GM23338 (cell line): ENCODE results near the gene FBXW2. TPM values are rescaled to one million over a fixed set of nuclear protein-coding genes. Genes with fewer than 3 reads are reported as not detected.

Experiments
- ATAC-seq: fragments of 200-7000 bp; cut with Tn5 transposase; 3 replicates; pipeline ENCODE4 v1.9.1; 2020
- DNase-seq: peaks from one replicate; pipeline ENCODE4 v3.0.0-alpha.2; 2015; ENCODE audit warnings: low spot score
- H2AFZ ChIP-seq: fragments of 200-600 bp; sonication (generic); 2 replicates; pipeline ENCODE4 v1.8.0; 2016; ENCODE audit warnings: antibody characterized with exemption, mild to moderate bottlenecking, moderate library complexity
- H3F3A ChIP-seq: fragments of 200-600 bp; sonication (generic); replicated peaks from 2 replicates; pipeline ENCODE4 v1.8.0; 2017; ENCODE audit warnings: antibody characterized with exemption, mixed run types, low read depth
- H3K27ac ChIP-seq: fragments of 200-600 bp; sonication (generic); 2 replicates; pipeline ENCODE4 v1.6.1; 2016; ENCODE audit warnings: low read depth
- H3K27me3 ChIP-seq: fragments of 200-600 bp; sonication (generic); 2 replicates; pipeline ENCODE4 v1.8.0; 2016; ENCODE audit warnings: mild to moderate bottlenecking, mixed run types, moderate library complexity; ENCODE audit not compliant: insufficient read depth
- H3K36me3 ChIP-seq: fragments of 200-600 bp; sonication (generic); 2 replicates; pipeline ENCODE4 v1.8.0; 2016; ENCODE audit warnings: mild to moderate bottlenecking; ENCODE audit not compliant: insufficient read depth
- H3K4me1 ChIP-seq: fragments of 200-600 bp; sonication (generic); 2 replicates; pipeline ENCODE4 v1.8.0; 2016; ENCODE audit warnings: mild to moderate bottlenecking, moderate library complexity; ENCODE audit not compliant: insufficient read depth
- H3K4me2 ChIP-seq: fragments of 200-600 bp; sonication (generic); 2 replicates; pipeline ENCODE4 v1.7.1; 2017; ENCODE audit warnings: mixed run types
- H3K4me3 ChIP-seq: fragments of 200-600 bp; sonication (generic); 2 replicates; pipeline ENCODE4 v1.6.1; 2016; ENCODE audit warnings: mixed run types
- H3K79me2 ChIP-seq: fragments of 200-600 bp; sonication (generic); replicated peaks from 2 replicates; pipeline ENCODE4 v1.8.0; 2017; ENCODE audit warnings: mild to moderate bottlenecking; ENCODE audit not compliant: insufficient read depth
- H3K9me2 ChIP-seq: fragments of 200-600 bp; sonication (generic); 2 replicates; pipeline ENCODE4 v1.8.0; 2017; ENCODE audit not compliant: insufficient read depth
- H4K20me1 ChIP-seq: fragments of 200-600 bp; sonication (generic); replicated peaks from 2 replicates; pipeline ENCODE4 v1.8.0; 2017; ENCODE audit warnings: mild to moderate bottlenecking; ENCODE audit not compliant: insufficient read depth
- H3K27ac Mint-ChIP-seq: 2 replicates; pipeline ENCODE4 v1.8.0; 2020; ENCODE audit warnings: inconsistent platforms, mild to moderate bottlenecking, moderate library complexity, mixed read lengths
- H3K27me3 Mint-ChIP-seq: 3 replicates; pipeline ENCODE4 v1.8.0; 2022; ENCODE audit warnings: low read depth, mild to moderate bottlenecking, moderate library complexity, mixed read lengths, inconsistent platforms; ENCODE audit not compliant: insufficient read depth, poor library complexity
- H3K36me3 Mint-ChIP-seq: 3 replicates; pipeline ENCODE4 v1.8.0; 2021; ENCODE audit warnings: low read depth, mild to moderate bottlenecking, inconsistent platforms, moderate library complexity, mixed read lengths
- H3K4me1 Mint-ChIP-seq: 3 replicates; pipeline ENCODE4 v1.8.0; 2020; ENCODE audit warnings: mild to moderate bottlenecking, inconsistent platforms, mixed read lengths
- H3K4me3 Mint-ChIP-seq: 3 replicates; pipeline ENCODE4 v1.8.0; 2021; ENCODE audit warnings: moderate library complexity, mild to moderate bottlenecking, inconsistent platforms, mixed read lengths
- H3K9me3 Mint-ChIP-seq: 3 replicates; pipeline ENCODE4 v1.8.0; 2020; ENCODE audit warnings: moderate library complexity, mild to moderate bottlenecking, inconsistent platforms, mixed read lengths
- CREB1 ChIP-seq: fragments of 250-450 bp; sonication (Bioruptor Pico); IDR thresholded peaks from 2 replicates; pipeline ENCODE4 v1.5.0; 2020; ENCODE audit warnings: low read depth, mild to moderate bottlenecking, moderate library complexity
- EZH2 ChIP-seq: fragments of 200-600 bp; sonication (generic); IDR thresholded peaks from one replicate; pipeline ENCODE4 v1.8.0; 2017; ENCODE audit warnings: antibody characterized with exemption, mild to moderate bottlenecking, low read depth; ENCODE audit not compliant: unreplicated experiment
- EZH2phosphoT487 ChIP-seq: fragments of 200-600 bp; sonication (generic); IDR thresholded peaks from one replicate; pipeline ENCODE4 v1.8.1; 2018; ENCODE audit warnings: antibody characterized with exemption; ENCODE audit not compliant: unreplicated experiment
- JUNB ChIP-seq: IDR thresholded peaks from one replicate; pipeline ENCODE4 v1.6.1; 2016; ENCODE audit warnings: antibody characterized with exemption; ENCODE audit not compliant: unreplicated experiment
- NANOG ChIP-seq: IDR thresholded peaks from 2 replicates; pipeline ENCODE4 v1.6.1; 2016; ENCODE audit warnings: antibody characterized with exemption, borderline replicate concordance
- POLR2AphosphoS5 ChIP-seq: IDR thresholded peaks from 2 replicates; pipeline ENCODE4 v1.6.1; 2016; ENCODE audit warnings: antibody characterized with exemption, low read depth
- ZNF114 ChIP-seq: fragments of 250-450 bp; sonication (Bioruptor Pico); IDR thresholded peaks from 2 replicates; pipeline ENCODE4 v1.5.0; 2020; ENCODE audit warnings: mild to moderate bottlenecking, moderate library complexity
- ZNF331 ChIP-seq: fragments of 250-450 bp; sonication (Bioruptor Pico); IDR thresholded peaks from 2 replicates; pipeline ENCODE4 v1.5.0; 2020; ENCODE audit warnings: low read depth, mild to moderate bottlenecking, moderate library complexity
- polyA plus RNA-seq: library from polyadenylated mRNA; unstranded; fragments of >200 nt; fragmentation: Nextera tagmentation; extraction: Ambion mirVana; gene quantifications from 2 replicates; pipeline ENCODE4 v1.2.1, GENCODE V29; 2016
- total RNA-seq: library from RNA; depleted of rRNA; stranded (reverse); fragments of >200 nt; shearing (Covaris generic); gene quantifications from 2 replicates; pipeline ENCODE4 v1.2.3, GENCODE V29; 2014
- TF ChIP-seq, protein P1 (sequence below): fragments of 250-450 bp; sonication (Bioruptor Pico); IDR thresholded peaks from 2 replicates; pipeline ENCODE4 v1.5.0; 2020; ENCODE audit warnings: mild to moderate bottlenecking, moderate library complexity
- TF ChIP-seq, protein P2 (sequence below): IDR thresholded peaks from one replicate; pipeline ENCODE4 v1.6.1; 2018; ENCODE audit warnings: antibody characterized with exemption; ENCODE audit not compliant: unreplicated experiment
- TF ChIP-seq, protein P3 (sequence below): IDR thresholded peaks from 2 replicates; pipeline ENCODE4 v1.6.1; 2016; ENCODE audit warnings: antibody characterized with exemption

Gene FBXW2
- total and polyA plus RNA-seq, 2 experiments from 2014 or later, result 10.0 to 55.2 TPM

DNA sequence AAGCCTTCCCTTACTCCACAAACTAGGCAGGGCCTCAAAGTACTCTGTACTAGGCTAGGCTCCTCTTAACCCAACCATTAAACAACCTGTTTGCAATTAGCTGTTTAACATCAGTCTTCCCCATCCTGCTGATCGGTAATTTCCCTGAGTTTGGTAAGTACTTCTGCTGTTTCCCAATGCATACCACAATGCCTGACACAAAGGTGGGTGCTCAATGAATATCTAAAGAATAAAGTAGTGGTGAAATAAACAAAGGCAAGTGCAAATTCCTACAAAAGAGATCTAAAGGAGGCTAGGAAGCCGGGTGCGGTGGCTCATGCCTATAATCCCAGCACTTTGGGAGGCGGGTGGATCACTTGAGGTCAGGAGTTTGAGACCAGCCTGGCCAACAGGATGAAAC lies 25.0 kb downstream of the FBXW2 start:
- Histone ChIP-seq H3K9me2 (no peaks in the 10 kb centered on the region), H2AFZ (no peak overlapping the region), H3K4me1 (peaks cover 8% of the 10 kb centered on the region; the same call in 1 of the 2 replicates), H3K4me3 (no peak overlapping the region), H3K36me3 (peaks cover 30% of the 10 kb centered on the region), H3K27me3 (no peaks in the 10 kb centered on the region), H3F3A (0 out of 2 replicates have a peak, but pooled peaks cover 2% of the 10 kb centered on the region), H4K20me1 (peaks cover 19% of the 10 kb centered on the region; the same call in 1 of the 2 replicates), H3K4me2 (no peak overlapping the region), H3K27ac (0 out of 2 replicates have a peak overlapping the region, but pooled peaks have one; percentile 4), H3K79me2 (no peaks in the 10 kb centered on the region)
- Mint-ChIP-seq H3K9me3 (no peaks in the 10 kb centered on the region), H3K27me3 (no peaks in the 10 kb centered on the region), H3K36me3 (peaks cover 60% of the 10 kb centered on the region), H3K4me1 (no peaks in the 10 kb centered on the region), H3K27ac (peak overlapping the region; percentile 10; the same call in 1 of the 2 replicates), H3K4me3 (no peak overlapping the region)
- DNase-seq, result peak; percentile 64
- TF ChIP-seq ZNF331 (no peak), NANOG (peak; percentile 24; the same call in 1 of the 2 replicates)
- ATAC-seq, result peak; percentile 57

DNA sequence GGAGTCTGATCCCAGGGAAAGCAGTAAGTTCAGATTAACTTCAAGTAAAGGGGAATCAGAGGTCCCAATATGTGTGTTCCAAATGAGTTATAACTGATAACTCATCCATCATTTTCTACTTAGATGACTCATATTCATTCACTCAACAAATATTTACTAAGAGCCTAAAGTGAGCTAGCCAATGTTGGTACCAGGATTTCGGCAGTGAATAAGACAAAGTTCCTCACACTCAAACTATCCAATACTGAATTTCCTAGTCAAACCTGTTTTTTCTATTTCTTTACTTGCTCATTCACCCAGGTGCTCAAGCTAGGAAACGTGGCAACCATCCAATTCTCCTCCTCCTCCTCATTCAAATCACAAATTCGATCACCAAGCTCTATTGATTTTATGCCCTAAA lies 25.8 kb downstream of the FBXW2 start:
- no peaks in the 10 kb centered on the region for H3K4me1 Mint-ChIP-seq
- H3K4me3 Mint-ChIP-seq, result no peak overlapping the region
- Histone ChIP-seq H3K4me1 (peaks cover 8% of the 10 kb centered on the region; the same call in 1 of the 2 replicates), H3K4me3 (no peak overlapping the region), H2AFZ (no peak overlapping the region), H3K27ac (0 out of 2 replicates have a peak overlapping the region, but pooled peaks have one; percentile 4), H3K79me2 (no peaks in the 10 kb centered on the region), H3K4me2 (no peak overlapping the region), H3K9me2 (no peaks in the 10 kb centered on the region), H3K27me3 (no peaks in the 10 kb centered on the region), H3K36me3 (peaks cover 27% of the 10 kb centered on the region), H4K20me1 (peaks cover 20% of the 10 kb centered on the region; the same call in 1 of the 2 replicates), H3F3A (0 out of 2 replicates have a peak, but pooled peaks cover 2% of the 10 kb centered on the region)
- H3K36me3 Mint-ChIP-seq, result peaks cover 60% of the 10 kb centered on the region
- no peaks in the 10 kb centered on the region for H3K27me3 Mint-ChIP-seq
- no peak overlapping the region for H3K27ac Mint-ChIP-seq
- no peak for DNase-seq
- no peaks in the 10 kb centered on the region for H3K9me3 Mint-ChIP-seq
- ATAC-seq, result no peak
- TF ChIP-seq, protein P1, sequence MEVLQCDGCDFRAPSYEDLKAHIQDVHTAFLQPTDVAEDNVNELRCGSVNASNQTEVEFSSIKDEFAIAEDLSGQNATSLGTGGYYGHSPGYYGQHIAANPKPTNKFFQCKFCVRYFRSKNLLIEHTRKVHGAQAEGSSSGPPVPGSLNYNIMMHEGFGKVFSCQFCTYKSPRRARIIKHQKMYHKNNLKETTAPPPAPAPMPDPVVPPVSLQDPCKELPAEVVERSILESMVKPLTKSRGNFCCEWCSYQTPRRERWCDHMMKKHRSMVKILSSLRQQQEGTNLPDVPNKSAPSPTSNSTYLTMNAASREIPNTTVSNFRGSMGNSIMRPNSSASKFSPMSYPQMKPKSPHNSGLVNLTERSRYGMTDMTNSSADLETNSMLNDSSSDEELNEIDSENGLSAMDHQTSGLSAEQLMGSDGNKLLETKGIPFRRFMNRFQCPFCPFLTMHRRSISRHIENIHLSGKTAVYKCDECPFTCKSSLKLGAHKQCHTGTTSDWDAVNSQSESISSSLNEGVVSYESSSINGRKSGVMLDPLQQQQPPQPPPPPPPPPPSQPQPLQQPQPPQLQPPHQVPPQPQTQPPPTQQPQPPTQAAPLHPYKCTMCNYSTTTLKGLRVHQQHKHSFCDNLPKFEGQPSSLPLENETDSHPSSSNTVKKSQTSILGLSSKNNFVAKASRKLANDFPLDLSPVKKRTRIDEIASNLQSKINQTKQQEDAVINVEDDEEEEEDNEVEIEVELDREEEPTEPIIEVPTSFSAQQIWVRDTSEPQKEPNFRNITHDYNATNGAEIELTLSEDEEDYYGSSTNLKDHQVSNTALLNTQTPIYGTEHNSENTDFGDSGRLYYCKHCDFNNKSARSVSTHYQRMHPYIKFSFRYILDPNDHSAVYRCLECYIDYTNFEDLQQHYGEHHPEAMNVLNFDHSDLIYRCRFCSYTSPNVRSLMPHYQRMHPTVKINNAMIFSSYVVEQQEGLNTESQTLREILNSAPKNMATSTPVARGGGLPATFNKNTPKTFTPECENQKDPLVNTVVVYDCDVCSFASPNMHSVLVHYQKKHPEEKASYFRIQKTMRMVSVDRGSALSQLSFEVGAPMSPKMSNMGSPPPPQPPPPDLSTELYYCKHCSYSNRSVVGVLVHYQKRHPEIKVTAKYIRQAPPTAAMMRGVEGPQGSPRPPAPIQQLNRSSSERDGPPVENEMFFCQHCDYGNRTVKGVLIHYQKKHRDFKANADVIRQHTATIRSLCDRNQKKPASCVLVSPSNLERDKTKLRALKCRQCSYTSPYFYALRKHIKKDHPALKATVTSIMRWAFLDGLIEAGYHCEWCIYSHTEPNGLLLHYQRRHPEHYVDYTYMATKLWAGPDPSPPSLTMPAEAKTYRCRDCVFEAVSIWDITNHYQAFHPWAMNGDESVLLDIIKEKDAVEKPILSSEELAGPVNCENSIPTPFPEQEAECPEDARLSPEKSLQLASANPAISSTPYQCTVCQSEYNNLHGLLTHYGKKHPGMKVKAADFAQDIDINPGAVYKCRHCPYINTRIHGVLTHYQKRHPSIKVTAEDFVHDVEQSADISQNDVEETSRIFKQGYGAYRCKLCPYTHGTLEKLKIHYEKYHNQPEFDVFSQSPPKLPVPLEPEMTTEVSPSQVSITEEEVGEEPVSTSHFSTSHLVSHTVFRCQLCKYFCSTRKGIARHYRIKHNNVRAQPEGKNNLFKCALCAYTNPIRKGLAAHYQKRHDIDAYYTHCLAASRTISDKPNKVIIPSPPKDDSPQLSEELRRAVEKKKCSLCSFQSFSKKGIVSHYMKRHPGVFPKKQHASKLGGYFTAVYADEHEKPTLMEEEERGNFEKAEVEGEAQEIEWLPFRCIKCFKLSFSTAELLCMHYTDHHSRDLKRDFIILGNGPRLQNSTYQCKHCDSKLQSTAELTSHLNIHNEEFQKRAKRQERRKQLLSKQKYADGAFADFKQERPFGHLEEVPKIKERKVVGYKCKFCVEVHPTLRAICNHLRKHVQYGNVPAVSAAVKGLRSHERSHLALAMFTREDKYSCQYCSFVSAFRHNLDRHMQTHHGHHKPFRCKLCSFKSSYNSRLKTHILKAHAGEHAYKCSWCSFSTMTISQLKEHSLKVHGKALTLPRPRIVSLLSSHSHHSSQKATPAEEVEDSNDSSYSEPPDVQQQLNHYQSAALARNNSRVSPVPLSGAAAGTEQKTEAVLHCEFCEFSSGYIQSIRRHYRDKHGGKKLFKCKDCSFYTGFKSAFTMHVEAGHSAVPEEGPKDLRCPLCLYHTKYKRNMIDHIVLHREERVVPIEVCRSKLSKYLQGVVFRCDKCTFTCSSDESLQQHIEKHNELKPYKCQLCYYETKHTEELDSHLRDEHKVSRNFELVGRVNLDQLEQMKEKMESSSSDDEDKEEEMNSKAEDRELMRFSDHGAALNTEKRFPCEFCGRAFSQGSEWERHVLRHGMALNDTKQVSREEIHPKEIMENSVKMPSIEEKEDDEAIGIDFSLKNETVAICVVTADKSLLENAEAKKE (CRISPR knock-in tag), result no peak
- no peak for TF ChIP-seq CREB1 (CRISPR knock-in tag)
- no peak for TF ChIP-seq NANOG
- TF ChIP-seq, protein P2, sequence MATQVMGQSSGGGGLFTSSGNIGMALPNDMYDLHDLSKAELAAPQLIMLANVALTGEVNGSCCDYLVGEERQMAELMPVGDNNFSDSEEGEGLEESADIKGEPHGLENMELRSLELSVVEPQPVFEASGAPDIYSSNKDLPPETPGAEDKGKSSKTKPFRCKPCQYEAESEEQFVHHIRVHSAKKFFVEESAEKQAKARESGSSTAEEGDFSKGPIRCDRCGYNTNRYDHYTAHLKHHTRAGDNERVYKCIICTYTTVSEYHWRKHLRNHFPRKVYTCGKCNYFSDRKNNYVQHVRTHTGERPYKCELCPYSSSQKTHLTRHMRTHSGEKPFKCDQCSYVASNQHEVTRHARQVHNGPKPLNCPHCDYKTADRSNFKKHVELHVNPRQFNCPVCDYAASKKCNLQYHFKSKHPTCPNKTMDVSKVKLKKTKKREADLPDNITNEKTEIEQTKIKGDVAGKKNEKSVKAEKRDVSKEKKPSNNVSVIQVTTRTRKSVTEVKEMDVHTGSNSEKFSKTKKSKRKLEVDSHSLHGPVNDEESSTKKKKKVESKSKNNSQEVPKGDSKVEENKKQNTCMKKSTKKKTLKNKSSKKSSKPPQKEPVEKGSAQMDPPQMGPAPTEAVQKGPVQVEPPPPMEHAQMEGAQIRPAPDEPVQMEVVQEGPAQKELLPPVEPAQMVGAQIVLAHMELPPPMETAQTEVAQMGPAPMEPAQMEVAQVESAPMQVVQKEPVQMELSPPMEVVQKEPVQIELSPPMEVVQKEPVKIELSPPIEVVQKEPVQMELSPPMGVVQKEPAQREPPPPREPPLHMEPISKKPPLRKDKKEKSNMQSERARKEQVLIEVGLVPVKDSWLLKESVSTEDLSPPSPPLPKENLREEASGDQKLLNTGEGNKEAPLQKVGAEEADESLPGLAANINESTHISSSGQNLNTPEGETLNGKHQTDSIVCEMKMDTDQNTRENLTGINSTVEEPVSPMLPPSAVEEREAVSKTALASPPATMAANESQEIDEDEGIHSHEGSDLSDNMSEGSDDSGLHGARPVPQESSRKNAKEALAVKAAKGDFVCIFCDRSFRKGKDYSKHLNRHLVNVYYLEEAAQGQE, result no peak
- TF ChIP-seq POLR2AphosphoS5, result no peak
- TF ChIP-seq ZNF114 (CRISPR knock-in tag), result no peak
- no peak for TF ChIP-seq JUNB
- TF ChIP-seq EZH2, result no peak
- TF ChIP-seq, protein P3, sequence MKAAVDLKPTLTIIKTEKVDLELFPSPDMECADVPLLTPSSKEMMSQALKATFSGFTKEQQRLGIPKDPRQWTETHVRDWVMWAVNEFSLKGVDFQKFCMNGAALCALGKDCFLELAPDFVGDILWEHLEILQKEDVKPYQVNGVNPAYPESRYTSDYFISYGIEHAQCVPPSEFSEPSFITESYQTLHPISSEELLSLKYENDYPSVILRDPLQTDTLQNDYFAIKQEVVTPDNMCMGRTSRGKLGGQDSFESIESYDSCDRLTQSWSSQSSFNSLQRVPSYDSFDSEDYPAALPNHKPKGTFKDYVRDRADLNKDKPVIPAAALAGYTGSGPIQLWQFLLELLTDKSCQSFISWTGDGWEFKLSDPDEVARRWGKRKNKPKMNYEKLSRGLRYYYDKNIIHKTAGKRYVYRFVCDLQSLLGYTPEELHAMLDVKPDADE, result no peak
- TF ChIP-seq EZH2phosphoT487, result no peak
- no peak for TF ChIP-seq ZNF331
